KMS-11 (cell line): ENCODE results near the gene HCLS1.
"Not testable (repeated sequence)": the region's sequence is repeated elsewhere in the genome, so short reads cannot be mapped to it uniquely, and the experiment has no call there.

ENCODE experiments used
- H2AFZ ChIP-seq: fragments of 200-600 bp; sonication (generic); 2 replicates; pipeline ENCODE4 v1.6.1; 2016; ENCODE audit warnings: antibody characterized with exemption, mixed run types, low read depth
- H3K27ac ChIP-seq: fragments of 200-600 bp; sonication (generic); 2 replicates; pipeline ENCODE4 v1.6.1; 2016; ENCODE audit warnings: mild to moderate bottlenecking, mixed run types
- H3K27me3 ChIP-seq: fragments of 200-600 bp; sonication (generic); 2 replicates; pipeline ENCODE4 v1.6.1; 2017; ENCODE audit warnings: mild to moderate bottlenecking, low read depth, mixed run types, moderate library complexity; ENCODE audit not compliant: insufficient read depth
- H3K36me3 ChIP-seq: fragments of 200-600 bp; sonication (generic); 2 replicates; pipeline ENCODE4 v1.6.1; 2017; ENCODE audit warnings: mild to moderate bottlenecking, mixed run types; ENCODE audit not compliant: insufficient read depth
- H3K4me1 ChIP-seq: fragments of 200-600 bp; sonication (generic); 2 replicates; pipeline ENCODE4 v1.6.1; 2016; ENCODE audit warnings: mild to moderate bottlenecking, low read depth, mixed run types; ENCODE audit not compliant: poor library complexity, severe bottlenecking
- H3K4me2 ChIP-seq: fragments of 200-600 bp; sonication (generic); 2 replicates; pipeline ENCODE4 v1.7.0; 2016; ENCODE audit warnings: mild to moderate bottlenecking, mixed run types
- H3K4me3 ChIP-seq: fragments of 200-600 bp; sonication (generic); IDR thresholded peaks from 2 replicates; pipeline ENCODE4 v1.6.1; 2017; ENCODE audit warnings: low read depth, low read length, mixed read lengths; ENCODE audit not compliant: insufficient read depth
- H3K79me2 ChIP-seq: fragments of 200-600 bp; sonication (generic); 2 replicates; pipeline ENCODE4 v1.6.1; 2016; ENCODE audit warnings: low read depth, mixed run types; ENCODE audit not compliant: insufficient read depth
- H3K9ac ChIP-seq: fragments of 200-600 bp; sonication (generic); 2 replicates; pipeline ENCODE4 v1.6.1; 2016; ENCODE audit warnings: mild to moderate bottlenecking, mixed run types
- H4K20me1 ChIP-seq: fragments of 200-600 bp; sonication (generic); 2 replicates; pipeline ENCODE4 v1.6.1; 2016; ENCODE audit warnings: mild to moderate bottlenecking, mixed run types; ENCODE audit not compliant: insufficient read depth
- TF ChIP-seq, protein P1 (sequence below): fragments of 200-600 bp; sonication (generic); conservative IDR thresholded peaks from 2 replicates; pipeline ENCODE4 v1.6.1; 2017; ENCODE audit warnings: low read depth, mild to moderate bottlenecking, antibody characterized with exemption, low read length, moderate library complexity, mixed read lengths

The HCLS1 gene

DNA sequence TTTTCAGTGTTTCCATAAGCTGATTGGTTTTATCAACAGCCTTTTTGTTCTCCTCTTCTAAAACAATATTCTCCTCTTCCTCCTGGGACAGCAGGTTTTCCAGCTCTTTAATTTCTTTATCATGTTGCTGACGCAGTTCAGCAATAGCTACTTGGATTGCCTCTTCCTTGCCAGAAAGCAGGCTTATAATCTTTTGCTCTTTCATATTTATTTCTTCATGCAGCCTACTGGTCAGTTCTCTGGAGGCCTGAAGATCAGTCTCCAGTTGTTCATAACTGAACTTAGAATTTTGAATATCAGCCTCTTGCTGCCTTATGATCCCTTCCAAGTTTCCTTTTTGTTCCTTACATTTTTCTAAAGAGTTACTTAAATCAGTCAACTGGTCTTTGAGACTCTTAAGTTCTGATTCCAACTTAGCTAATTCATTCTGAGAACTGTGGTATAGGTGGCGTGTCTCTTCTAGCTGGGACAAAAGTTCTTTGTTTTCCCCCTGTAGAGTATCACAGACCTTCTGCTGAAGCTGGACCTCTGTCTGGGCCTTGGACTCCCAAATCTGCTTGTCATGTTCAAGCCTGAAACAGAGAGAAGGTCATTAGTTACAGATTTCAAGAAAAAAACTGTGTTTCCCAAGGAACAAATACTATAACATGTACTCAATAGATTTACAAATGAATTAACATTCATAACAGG lies 31.5 kb upstream of the HCLS1 start:
- H3K36me3 ChIP-seq, result no peaks in the 10 kb centered on the region
- peak overlapping the region; percentile 54; the same call in 1 of the 2 replicates for H3K27ac ChIP-seq
- H3K27me3 ChIP-seq, result no peaks in the 10 kb centered on the region
- H3K79me2 ChIP-seq, result no peaks in the 10 kb centered on the region
- H4K20me1 ChIP-seq, result no peaks in the 10 kb centered on the region
- H3K4me3 ChIP-seq, result no peak overlapping the region
- TF ChIP-seq, protein P1, sequence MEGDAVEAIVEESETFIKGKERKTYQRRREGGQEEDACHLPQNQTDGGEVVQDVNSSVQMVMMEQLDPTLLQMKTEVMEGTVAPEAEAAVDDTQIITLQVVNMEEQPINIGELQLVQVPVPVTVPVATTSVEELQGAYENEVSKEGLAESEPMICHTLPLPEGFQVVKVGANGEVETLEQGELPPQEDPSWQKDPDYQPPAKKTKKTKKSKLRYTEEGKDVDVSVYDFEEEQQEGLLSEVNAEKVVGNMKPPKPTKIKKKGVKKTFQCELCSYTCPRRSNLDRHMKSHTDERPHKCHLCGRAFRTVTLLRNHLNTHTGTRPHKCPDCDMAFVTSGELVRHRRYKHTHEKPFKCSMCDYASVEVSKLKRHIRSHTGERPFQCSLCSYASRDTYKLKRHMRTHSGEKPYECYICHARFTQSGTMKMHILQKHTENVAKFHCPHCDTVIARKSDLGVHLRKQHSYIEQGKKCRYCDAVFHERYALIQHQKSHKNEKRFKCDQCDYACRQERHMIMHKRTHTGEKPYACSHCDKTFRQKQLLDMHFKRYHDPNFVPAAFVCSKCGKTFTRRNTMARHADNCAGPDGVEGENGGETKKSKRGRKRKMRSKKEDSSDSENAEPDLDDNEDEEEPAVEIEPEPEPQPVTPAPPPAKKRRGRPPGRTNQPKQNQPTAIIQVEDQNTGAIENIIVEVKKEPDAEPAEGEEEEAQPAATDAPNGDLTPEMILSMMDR, result no peak
- H3K4me1 ChIP-seq, result peaks cover 28% of the 10 kb centered on the region
- no peak overlapping the region for H3K9ac ChIP-seq
- no peak overlapping the region for H3K4me2 ChIP-seq
- no peak overlapping the region for H2AFZ ChIP-seq

DNA sequence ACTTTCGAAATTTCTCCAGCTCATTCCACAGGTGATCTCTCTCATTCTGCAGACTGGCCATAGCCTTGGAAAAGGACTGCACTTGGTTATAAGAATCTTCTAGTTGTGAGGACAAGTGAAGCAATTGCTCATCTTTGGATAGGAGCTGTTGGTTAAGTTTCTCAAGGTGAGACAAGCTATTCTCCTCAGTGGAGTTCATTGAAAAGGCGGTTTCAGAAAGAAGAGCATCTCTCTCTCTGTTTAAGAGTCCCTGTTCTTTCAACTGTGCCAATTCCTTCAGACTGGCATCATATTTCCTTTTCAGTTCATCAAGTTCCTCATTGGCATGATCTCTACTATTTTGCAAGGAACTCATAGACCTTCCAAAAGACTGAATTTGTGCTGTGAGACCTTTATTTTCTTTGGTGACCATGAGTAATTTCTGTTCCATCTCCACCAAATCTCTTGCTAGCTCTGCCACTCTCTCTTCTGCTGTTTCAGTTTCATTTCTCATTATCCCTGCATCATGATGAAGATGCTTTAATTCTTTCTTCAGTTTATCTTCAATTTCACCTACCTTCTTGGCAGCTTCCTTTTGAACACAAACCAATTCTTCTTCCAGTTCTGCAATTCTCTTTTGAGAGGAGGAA lies 30.2 kb upstream of the HCLS1 start:
- no peak overlapping the region for H3K4me3 ChIP-seq
- peak overlapping the region; percentile 11; the same call in 1 of the 2 replicates for H3K4me2 ChIP-seq
- H2AFZ ChIP-seq, result no peak overlapping the region
- H3K27me3 ChIP-seq, result no peaks in the 10 kb centered on the region
- H3K9ac ChIP-seq, result peak overlapping the region; percentile 5; the same call in 1 of the 2 replicates
- no peaks in the 10 kb centered on the region for H3K36me3 ChIP-seq
- TF ChIP-seq, protein P1, result no peak
- H3K4me1 ChIP-seq, result peaks cover 28% of the 10 kb centered on the region
- H4K20me1 ChIP-seq, result no peaks in the 10 kb centered on the region
- peak overlapping the region; percentile 54 for H3K27ac ChIP-seq
- H3K79me2 ChIP-seq, result no peaks in the 10 kb centered on the region

DNA sequence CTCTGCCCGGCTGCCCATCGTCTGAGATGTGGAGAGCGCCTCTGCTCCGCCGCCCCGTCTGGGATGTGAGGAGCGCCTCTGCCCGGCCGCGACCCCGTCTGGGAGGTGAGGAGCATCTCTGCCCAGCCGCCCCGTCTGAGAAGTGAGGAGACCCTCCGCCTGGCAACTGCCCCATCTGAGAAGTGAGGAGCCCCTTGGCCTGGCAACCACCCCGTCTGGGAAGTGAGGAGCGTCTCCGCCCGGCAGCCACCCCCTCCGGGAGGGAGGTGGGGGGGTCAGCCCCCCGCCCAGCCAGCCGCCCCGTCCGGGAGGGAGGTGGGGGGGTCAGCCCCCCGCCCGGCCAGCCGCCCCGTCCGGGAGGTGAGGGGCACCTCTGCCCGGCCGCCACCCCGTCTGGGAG lies 28.0 kb upstream of the HCLS1 start:
- H3K4me2 ChIP-seq, H4K20me1 ChIP-seq, H3K27me3 ChIP-seq, H3K79me2 ChIP-seq, H3K9ac ChIP-seq, H3K27ac ChIP-seq, H2AFZ ChIP-seq, H3K36me3 ChIP-seq, H3K4me3 ChIP-seq: not testable (repeated sequence)
- H3K4me1 ChIP-seq, result peaks cover 28% of the 10 kb centered on the region

DNA sequence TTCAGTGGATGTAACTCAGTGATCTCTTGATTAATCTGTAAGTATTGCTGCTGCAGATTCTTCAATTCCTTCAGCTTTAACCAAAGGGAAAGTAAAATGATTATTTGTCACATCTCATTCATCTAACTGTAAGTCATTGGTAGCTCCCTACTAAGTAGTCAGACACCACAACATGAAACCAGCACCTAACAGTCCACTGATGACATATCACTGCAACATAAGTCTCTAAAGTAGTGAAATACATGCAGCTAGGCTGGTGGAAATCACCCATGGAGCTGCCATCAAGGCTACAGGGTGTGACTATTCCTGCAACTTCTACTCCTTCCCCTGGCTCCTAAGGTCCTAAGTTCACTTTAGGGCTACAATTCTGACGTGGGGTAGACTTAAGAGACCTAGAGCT lies 21.1 kb upstream of the HCLS1 start:
- no peak overlapping the region for H2AFZ ChIP-seq
- no peaks in the 10 kb centered on the region for H3K27me3 ChIP-seq
- H3K36me3 ChIP-seq, result no peaks in the 10 kb centered on the region; the same call in 1 of the 2 replicates
- no peak overlapping the region for H3K27ac ChIP-seq
- H3K79me2 ChIP-seq, result no peaks in the 10 kb centered on the region
- H4K20me1 ChIP-seq, result no peaks in the 10 kb centered on the region
- TF ChIP-seq, protein P1, result no peak
- H3K4me2 ChIP-seq, result no peak overlapping the region
- H3K4me1 ChIP-seq, result peaks cover 17% of the 10 kb centered on the region
- no peak overlapping the region for H3K9ac ChIP-seq
- H3K4me3 ChIP-seq, result no peak overlapping the region

DNA sequence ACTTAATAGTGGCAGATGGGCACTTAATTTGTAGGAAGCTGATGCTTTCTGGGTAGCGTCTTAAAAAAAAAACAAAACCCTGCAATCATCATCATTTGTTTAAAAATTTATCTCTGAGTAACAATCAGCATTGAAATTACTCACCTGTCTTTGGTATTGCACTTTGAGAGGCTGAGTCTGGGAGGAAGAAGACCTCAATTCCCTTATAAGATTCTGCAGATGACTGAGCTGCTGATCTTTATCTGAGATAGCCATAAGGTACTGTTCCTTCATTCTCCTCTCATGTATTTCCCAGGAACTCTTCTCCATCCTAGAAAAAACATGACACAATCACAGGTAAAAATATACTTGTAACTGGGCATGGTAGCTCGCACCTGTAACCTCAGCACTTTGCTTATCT lies 16.4 kb upstream of the HCLS1 start:
- Histone ChIP-seq H3K36me3 (peaks cover 7% of the 10 kb centered on the region; the same call in 1 of the 2 replicates), H3K9ac (no peak overlapping the region), H2AFZ (no peak overlapping the region), H4K20me1 (no peaks in the 10 kb centered on the region), H3K79me2 (no peaks in the 10 kb centered on the region), H3K27ac (no peak overlapping the region), H3K27me3 (no peaks in the 10 kb centered on the region), H3K4me2 (no peak overlapping the region), H3K4me3 (no peak overlapping the region), H3K4me1 (peaks cover 11% of the 10 kb centered on the region)
- TF ChIP-seq, protein P1, result no peak
